Body of pancreas (tissue), 4 donors: Measurements from ENCODE around the gene GPC1. TPM values are rescaled to one million over a fixed set of nuclear protein-coding genes. Genes with fewer than 3 reads are reported as not detected.

Experiments used
- ATAC-seq: fragments of 150-250 bp; one replicate; pipeline ENCODE4 v1.9.1; 2016
- DNase-seq, 4 donors: peaks; one replicate each; pipeline ENCODE4 v3.0.0-alpha.2; 2019
- H3K27ac ChIP-seq, 4 donors: fragments of 200-600 bp; sonication (generic); 1 replicate in 3 of 4; 2 replicates in 1 of 4; pipeline versions ENCODE4 v1.5.1 to v1.6.1; 2016 to 2019; ENCODE audit warnings: mild to moderate bottlenecking in 1 of 4, mixed read lengths in 1 of 4, moderate library complexity in 1 of 4
- H3K27me3 ChIP-seq, 2 donors: fragments of 200-600 bp; sonication (generic); one replicate each; pipeline ENCODE4 v1.6.0; 2016; ENCODE audit warnings: mild to moderate bottlenecking in 1 of 2
- H3K36me3 ChIP-seq, 2 donors: fragments of 200-600 bp; sonication (generic); replicated peaks in 1 of 2; 2 replicates each; pipeline ENCODE4 v1.5.1; 2016; ENCODE audit warnings: low read depth in 2 of 2; ENCODE audit not compliant: insufficient read depth in 1 of 2
- H3K4me1 ChIP-seq: fragments of 200-600 bp; sonication (generic); one replicate; pipeline ENCODE4 v1.6.0; 2016
- H3K4me3 ChIP-seq, 2 donors: fragments of 200-600 bp; sonication (generic); 1 replicate in 1 of 2; 2 replicates in 1 of 2; pipeline ENCODE4 v1.5.1; 2016 to 2019
- H3K9me3 ChIP-seq, 3 donors: fragments of 200-600 bp; sonication (generic); 1 replicate in 2 of 3; 2 replicates in 1 of 3; pipeline ENCODE4 v1.5.1; 2016
- CTCF ChIP-seq, 7 experiments: fragments of 450-650 bp in 4 of 7; fragments of 200-600 bp in 3 of 7; sonication (generic) in 3 of 7; IDR thresholded peaks; one replicate each; pipeline ENCODE4 v1.5.1; 2016 to 2019; ENCODE audit warnings: antibody characterized with exemption in 7 of 7
- POLR2A ChIP-seq, 3 donors: fragments of 450-650 bp; IDR thresholded peaks; one replicate each; pipeline ENCODE4 v1.6.1; 2016; ENCODE audit warnings: antibody characterized with exemption in 3 of 3, mild to moderate bottlenecking in 2 of 3
- WGBS, 2 donors: methylation state at CpG; one replicate each; pipeline ENCODE4 v1.1.5; 2017; 5-methylcytosine and 5-hydroxymethylcytosine counted together
- intact Hi-C: fragments of 100-400 bp; cut with DNase I; formaldehyde crosslinking; loops from one replicate; pipeline ENCODE4 v1.15.1; 2023
- total RNA-seq, 2 donors: library from RNA; depleted of rRNA; stranded (reverse); fragments of >200 nt; gene quantifications; one replicate each; pipeline ENCODE4 v1.1.0, GENCODE V29; 2016

GPC1 gene
- total RNA-seq, 2 donors from 2014 or later = 23.3 to 30.7 TPM

- peak; percentile 1 to 9 (median 6) for DNase-seq
- 83 to 87% methylated on average over 26 to 29 of the region's 29 CpGs for WGBS, 2 donors
These were observed 10.9 kb upstream of the GPC1 start for GRCh38 chr2:240424341-240425235.

GRCh38 chr2:240425236-240425615, 10.2 kb upstream of the GPC1 start:
- Histone ChIP-seq H3K27ac (no peak overlapping the region), H3K27me3 (no peaks in the 10 kb centered on the region), H3K4me3 (no peak overlapping the region), H3K36me3 (no peaks in the 10 kb centered on the region), H3K9me3 (no peaks in the 10 kb centered on the region), H3K4me1 (peaks cover 13% of the 10 kb centered on the region)
- DNase-seq (peak in 1 of 4 donors; percentile 2), ATAC-seq (no peak)
- intact Hi-C loops = no loop called here
- TF ChIP-seq POLR2A (IDR thresholded peaks at IDR 0.05) = no peak
- no peak for TF ChIP-seq CTCF (IDR thresholded peaks at IDR 0.05)
- WGBS, 2 donors = 87 to 88% methylated on average over 6 of the region's 6 CpGs

More at GRCh38 chr2:240424341-240425235, 10.9 kb upstream of the GPC1 start:
- no peak overlapping the region for H3K4me3 ChIP-seq
- TF ChIP-seq POLR2A (IDR thresholded peaks at IDR 0.05) (no peak), CTCF (IDR thresholded peaks at IDR 0.05) (no peak)
- no peak for ATAC-seq
- H3K27me3 ChIP-seq = no peaks in the 10 kb centered on the region
- H3K36me3 ChIP-seq = no peaks in the 10 kb centered on the region
- H3K27ac ChIP-seq = peak overlapping the region in 1 of 4 donors; percentile 56
- intact Hi-C loops = no loop called here
- H3K4me1 ChIP-seq = peaks cover 13% of the 10 kb centered on the region
- H3K9me3 ChIP-seq = no peaks in the 10 kb centered on the region

- Histone ChIP-seq H3K9me3 (no peaks in the 10 kb centered on the region), H3K36me3 (no peaks in the 10 kb centered on the region), H3K27me3 (no peaks in the 10 kb centered on the region), H3K27ac (no peak overlapping the region), H3K4me3 (no peak overlapping the region), H3K4me1 (peaks cover 13% of the 10 kb centered on the region)
- TF ChIP-seq CTCF (IDR thresholded peaks at IDR 0.05) (no peak), POLR2A (IDR thresholded peaks at IDR 0.05) (no peak)
- intact Hi-C loops = no loop called here
- DNase-seq = peak in 1 of 4 donors; percentile 0
- 84 to 86% methylated on average over 5 of the region's 5 CpGs for WGBS, 2 donors
- ATAC-seq = no peak
These were observed 9.8 kb upstream of the GPC1 start for GRCh38 chr2:240425697-240426096.

GRCh38 chr2:240426845-240427721, 8.4 kb upstream of the GPC1 start:
- H3K4me1 ChIP-seq = peaks cover 13% of the 10 kb centered on the region
- no peaks in the 10 kb centered on the region for H3K36me3 ChIP-seq
- no peaks in the 10 kb centered on the region for H3K9me3 ChIP-seq
- peak; percentile 54 to 74 (median 62) for DNase-seq
- intact Hi-C loops = no loop called here
- TF ChIP-seq CTCF (IDR thresholded peaks at IDR 0.05) = peak in 2 of 7 experiments; percentile 4 to 15
- peak in 2 of 3 donors; percentile 11 to 36 for TF ChIP-seq POLR2A (IDR thresholded peaks at IDR 0.05)
- no peaks in the 10 kb centered on the region for H3K27me3 ChIP-seq
- peak overlapping the region; percentile 65 to 77 (median 70) for H3K27ac ChIP-seq
- H3K4me3 ChIP-seq = no peak overlapping the region
- 46 to 56% methylated on average over 17 to 21 of the region's 21 CpGs for WGBS, 2 donors
- ATAC-seq = peak; percentile 77
